ENCODE results near the gene FAM222B.

DNA sequence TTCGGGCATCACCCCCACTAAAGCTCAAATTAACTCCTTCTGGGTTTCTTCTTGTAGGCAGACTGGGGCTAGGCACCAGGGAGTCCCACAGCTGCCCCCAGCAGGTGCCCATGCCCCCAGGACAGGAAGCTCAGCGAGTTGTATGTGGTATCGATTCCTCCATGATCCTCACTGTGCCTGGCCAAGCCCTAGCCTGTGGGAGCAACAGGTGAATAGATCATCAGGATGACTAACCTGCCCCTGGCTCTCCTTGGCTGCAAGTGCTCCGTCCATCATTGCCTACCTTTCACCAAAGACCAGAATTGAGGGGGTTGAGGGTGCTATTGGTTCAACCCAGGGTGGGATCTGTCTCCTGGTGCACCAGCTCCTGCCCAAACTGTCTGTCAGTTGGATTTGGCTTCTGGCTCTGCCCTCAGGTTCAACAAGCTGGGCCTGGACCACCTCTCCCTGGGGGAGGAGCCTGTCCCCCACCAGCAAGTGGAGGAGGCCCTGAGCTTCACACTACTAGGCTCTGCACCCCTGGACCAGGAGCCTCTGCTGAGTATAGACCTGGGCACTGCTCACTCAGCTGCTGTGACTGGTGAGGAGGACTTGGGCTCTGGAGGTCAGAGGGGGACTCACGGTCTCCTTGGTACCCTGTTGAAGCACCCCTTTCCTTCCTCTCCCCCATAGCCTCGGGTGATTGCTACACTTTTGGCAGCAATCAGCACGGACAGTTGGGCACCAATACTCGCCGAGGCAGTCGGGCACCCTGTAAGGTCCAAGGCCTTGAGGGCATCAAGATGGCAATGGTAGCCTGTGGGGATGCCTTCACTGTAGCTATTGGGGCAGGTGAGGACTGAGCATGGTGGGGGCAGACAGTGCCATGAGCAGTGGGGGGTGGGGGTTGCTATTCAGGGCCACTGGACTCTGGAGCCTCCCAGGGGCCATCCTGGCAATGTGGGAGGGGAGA, 101.9 kb downstream of the FAM222B start:
- TF ChIP-seq, protein P1, sequence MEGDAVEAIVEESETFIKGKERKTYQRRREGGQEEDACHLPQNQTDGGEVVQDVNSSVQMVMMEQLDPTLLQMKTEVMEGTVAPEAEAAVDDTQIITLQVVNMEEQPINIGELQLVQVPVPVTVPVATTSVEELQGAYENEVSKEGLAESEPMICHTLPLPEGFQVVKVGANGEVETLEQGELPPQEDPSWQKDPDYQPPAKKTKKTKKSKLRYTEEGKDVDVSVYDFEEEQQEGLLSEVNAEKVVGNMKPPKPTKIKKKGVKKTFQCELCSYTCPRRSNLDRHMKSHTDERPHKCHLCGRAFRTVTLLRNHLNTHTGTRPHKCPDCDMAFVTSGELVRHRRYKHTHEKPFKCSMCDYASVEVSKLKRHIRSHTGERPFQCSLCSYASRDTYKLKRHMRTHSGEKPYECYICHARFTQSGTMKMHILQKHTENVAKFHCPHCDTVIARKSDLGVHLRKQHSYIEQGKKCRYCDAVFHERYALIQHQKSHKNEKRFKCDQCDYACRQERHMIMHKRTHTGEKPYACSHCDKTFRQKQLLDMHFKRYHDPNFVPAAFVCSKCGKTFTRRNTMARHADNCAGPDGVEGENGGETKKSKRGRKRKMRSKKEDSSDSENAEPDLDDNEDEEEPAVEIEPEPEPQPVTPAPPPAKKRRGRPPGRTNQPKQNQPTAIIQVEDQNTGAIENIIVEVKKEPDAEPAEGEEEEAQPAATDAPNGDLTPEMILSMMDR (IDR thresholded peaks at IDR 0.05), result no peak
- TF ChIP-seq POLR2A (IDR thresholded peaks at IDR 0.05; ENCODE audit: low read length) (no peak), JUN (IDR thresholded peaks at IDR 0.05) (no peak), CEBPB (IDR thresholded peaks at IDR 0.05) (no peak), SMC3 (IDR thresholded peaks at IDR 0.05) (no peak), MAFK (IDR thresholded peaks at IDR 0.05; ENCODE audit: partially characterized antibody) (no peak), RNF2 (IDR thresholded peaks at IDR 0.05; ENCODE audit: borderline replicate concordance, low read depth) (no peak), NR3C1 (IDR thresholded peaks at IDR 0.05) (no peak), POLR2AphosphoS2 (conservative IDR thresholded peaks at IDR 0.05; ENCODE audit: low read length) (no peak), EP300 (IDR thresholded peaks at IDR 0.05) (no peak)

Data from A549 (cell line).